Heart left ventricle (tissue), 16 donors: ENCODE measurements around the gene ASMTL. TPM values are rescaled to one million over a fixed set of nuclear protein-coding genes. Genes with fewer than 3 reads are reported as not detected.
A peak's percentile ranks its signal among the peaks of the same experiment; 100 is the strongest.
"Not testable (repeated sequence)": the region's sequence is repeated elsewhere in the genome, so short reads cannot be mapped to it uniquely, and the experiment has no call there.

Source experiments
- ATAC-seq, 4 donors: fragments of 200-7000 bp; cut with Tn5 transposase; one replicate each; pipeline ENCODE4 v1.9.1; 2020 to 2022; ENCODE audit warnings: moderate library complexity in 4 of 4, mild to moderate bottlenecking in 3 of 4, moderate number of reproducible peaks in 1 of 4
- DNase-seq, 5 donors: peaks; one replicate each; pipeline ENCODE4 v3.0.0-alpha.2; 2020
- H3K27ac ChIP-seq, 12 donors: fragments of 200-600 bp; sonication (generic) in 4 of 12; one replicate each; pipeline versions ENCODE4 v1.5.0 to v1.8.0; 2016 to 2022; ENCODE audit warnings: mild to moderate bottlenecking in 2 of 12
- H3K27me3 ChIP-seq, 9 donors: fragments of 200-600 bp; sonication (generic) in 2 of 9; one replicate each; pipeline versions ENCODE4 v1.5.1 to v1.8.0; 2016 to 2022; ENCODE audit warnings: mild to moderate bottlenecking in 3 of 9
- H3K36me3 ChIP-seq, 9 donors: fragments of 200-600 bp; sonication (generic) in 2 of 9; one replicate each; pipeline versions ENCODE4 v1.5.0 to v1.8.0; 2018 to 2022; ENCODE audit warnings: mild to moderate bottlenecking in 2 of 9
- H3K4me1 ChIP-seq, 12 donors: fragments of 200-600 bp; sonication (generic) in 4 of 12; one replicate each; pipeline versions ENCODE4 v1.5.0 to v1.8.0; 2016 to 2022; ENCODE audit warnings: mild to moderate bottlenecking in 3 of 12
- H3K4me3 ChIP-seq, 12 donors: fragments of 200-600 bp; sonication (generic) in 4 of 12; one replicate each; pipeline versions ENCODE4 v1.5.0 to v1.8.0; 2017 to 2022; ENCODE audit warnings: mild to moderate bottlenecking in 9 of 12, moderate library complexity in 4 of 12
- H3K9me3 ChIP-seq, 12 donors: fragments of 200-600 bp; sonication (generic) in 4 of 12; one replicate each; pipeline versions ENCODE4 v1.5.0 to v1.8.0; 2016 to 2022; ENCODE audit warnings: mild to moderate bottlenecking in 1 of 12
- CTCF ChIP-seq, 12 donors: fragments of 200-600 bp; sonication (generic) in 4 of 12; IDR thresholded peaks; one replicate each; pipeline versions ENCODE4 v1.5.0 to v1.8.0; 2018 to 2022; ENCODE audit warnings: antibody characterized with exemption in 12 of 12, mild to moderate bottlenecking in 5 of 12
- POLR2A ChIP-seq, 2 donors: fragments of 450-650 bp; IDR thresholded peaks; one replicate each; pipeline ENCODE4 v1.6.1; 2017; ENCODE audit warnings: antibody characterized with exemption in 2 of 2, mild to moderate bottlenecking in 2 of 2, moderate library complexity in 2 of 2
- WGBS, 4 donors: extraction: QIAGEN DNeasy Blood & Tissue Kit in 2 of 4; methylation state at CpG; one replicate each; pipeline versions ENCODE4 v1.1.5 to v1.1.7; 2013 to 2018; 5-methylcytosine and 5-hydroxymethylcytosine counted together
- intact Hi-C, 10 donors: fragments of 100-400 bp; cut with DNase I; formaldehyde crosslinking; loops; one replicate each; pipeline versions ENCODE4 v1.11.1 to v1.14.2; 2022
- polyA plus RNA-seq, 2 donors: library from polyadenylated mRNA; stranded (reverse); fragments of 200-250 nt; gene quantifications; one replicate each; pipeline ENCODE4 v1.2.3, GENCODE V29; 2013
- total RNA-seq, 9 donors: library from RNA; depleted of rRNA in 2 of 9; stranded (reverse); fragments of >200 nt in 2 of 9; fragmentation: NEBNext Ultra II Directional in 3 of 9; extraction: Animal tissue kit (Norgen Biotek cat#: 25700) in 3 of 9; gene quantifications; one replicate each; pipeline versions ENCODE4 v1.1.0 to v1.2.4, GENCODE V29; 2016 to 2023
- donor health status: ischemic (EF 13 %, LVEDD 7.1; RV severe dilation, severe dysfunction).
- donor health status: healthy with polysubstance abuse.
- donor health status: DM: no; HTN: yes; CAD: no.
- donor health status: DM: no; HTN: no; CAD: no.
- donor health status: ischemic (EF 25% LVEDD 6.9; RV normal size, moderate dysfunction).
- donor health status: ischemic (EF 25% LVEDD 5.7; RV mildly dilated, moderate dysfunction).
- donor health status: healthy.
- donor health status: DM: yes; HTN: yes; CAD: no.
- donor health status: ischemic (EF 35%, LVEDD 5.7; RV mildly dilated, moderate dysfunction).
- donor health status: nonischemic (EF 11% LVEDD 7.7; RV severe dilation, severe dysfunction).
- donor health status: DM: yes; HTN: yes; CAD: no.
- donor health status: PGD.
- donor health status: ischemic (EF 29% LVEDD 5.4; RV normal size, mild dysfunction).
- donor health status: nonischemic (EF 23%, LVEDD 6.1; RV moderate dilation, normal function).

The ASMTL gene
- total and polyA plus RNA-seq, 11 donors, result 20.2 to 44.6 (median 29.1) TPM

- 85 to 93% (median 90%) methylated on average over 9 of the region's 9 CpGs for WGBS, 4 donors
These were observed 3.5 kb downstream of the ASMTL start for GRCh38 chrX:1449036-1449822.

GRCh38 chrX:1448573-1449001 is 4.1 kb downstream of the ASMTL start:
- not testable (repeated sequence) for H3K36me3 ChIP-seq, ATAC-seq, H3K27ac ChIP-seq, H3K27me3 ChIP-seq, H3K4me3 ChIP-seq, H3K9me3 ChIP-seq
- peaks cover 0 to 19% (median 9%) of the 10 kb centered on the region in 12 donors for H3K4me1 ChIP-seq
- WGBS, 4 donors, result 97 to 100% (median 99%) methylated on average over 5 of the region's 5 CpGs
- DNase-seq, result peak in 1 of 5 donors; percentile 1
- intact Hi-C loops, result loop anchor here in 2 of 10 donors (10.0 kb wide), 1 partner anchor 54 kb away; the partner anchor contains the start of gene SLC25A6 (in 2 of the 2)

More at GRCh38 chrX:1449036-1449822, 3.5 kb downstream of the ASMTL start:
- Histone ChIP-seq H3K9me3 (peaks cover 0 to 4% (median 0%) of the 10 kb centered on the region in 12 donors), H3K27ac (no peak overlapping the region), H3K4me3 (no peak overlapping the region), H3K4me1 (peaks cover 0 to 22% (median 10%) of the 10 kb centered on the region in 12 donors), H3K36me3 (no peaks in the 10 kb centered on the region), H3K27me3 (no peaks in the 10 kb centered on the region)
- DNase-seq (peak in 1 of 5 donors; percentile 15), ATAC-seq (no peak)
- intact Hi-C loops, result loop anchor here in 2 of 10 donors (10.0 kb wide), 1 partner anchor 54 kb away; the partner anchor contains the start of gene SLC25A6 (in 2 of the 2)
- TF ChIP-seq POLR2A (IDR thresholded peaks at IDR 0.05) (no peak), CTCF (IDR thresholded peaks at IDR 0.05) (no peak)

GRCh38 chrX:1447969-1448572 is 4.6 kb downstream of the ASMTL start:
- DNase-seq, result peak in 2 of 5 donors; percentile 3 to 6
- ATAC-seq, H3K9me3 ChIP-seq, H3K36me3 ChIP-seq, H3K27me3 ChIP-seq, H3K4me3 ChIP-seq, H3K27ac ChIP-seq: not testable (repeated sequence)
- 93 to 99% (median 96%) methylated on average over 8 of the region's 8 CpGs for WGBS, 4 donors
- intact Hi-C loops, result loop anchor here in 2 of 10 donors (10.0 kb wide), 1 partner anchor 53 kb away; the partner anchor contains the start of gene SLC25A6 (in 2 of the 2)
- peaks cover 0 to 19% (median 9%) of the 10 kb centered on the region in 12 donors for H3K4me1 ChIP-seq

GRCh38 chrX:1446984-1447968 is 5.4 kb downstream of the ASMTL start:
- not testable (repeated sequence) for H3K9me3 ChIP-seq, H3K4me3 ChIP-seq, H3K27me3 ChIP-seq, H3K27ac ChIP-seq, ATAC-seq, H3K36me3 ChIP-seq
- H3K4me1 ChIP-seq, result peaks cover 0 to 17% (median 9%) of the 10 kb centered on the region in 12 donors
- intact Hi-C loops, result loop anchor here in 2 of 10 donors (10.0 kb wide), 1 partner anchor 52 kb away; the partner anchor contains the start of gene SLC25A6 (in 2 of the 2)
- 91 to 95% (median 93%) methylated on average over 13 of the region's 13 CpGs for WGBS, 4 donors
- peak in 2 of 5 donors; percentile 3 to 12 for DNase-seq
